SK-N-SH (cell line): Measurements from ENCODE around the gene SHROOM2.

Experiments used
- EZH2phosphoT487 ChIP-seq: fragments of 200-600 bp; sonication (generic); IDR thresholded peaks from 2 replicates; pipeline ENCODE4 v1.6.1; 2017; ENCODE audit warnings: low read depth, mixed run types, mild to moderate bottlenecking, antibody characterized with exemption, moderate library complexity, borderline replicate concordance
- FOXM1 ChIP-seq: IDR thresholded peaks from 2 replicates; pipeline ENCODE4 v1.4.0; 2012; ENCODE audit warnings: low read depth, mild to moderate bottlenecking
- POLR2AphosphoS5 ChIP-seq: IDR thresholded peaks from 2 replicates; pipeline ENCODE4 v1.6.1; 2012; ENCODE audit warnings: low read depth, low read length
- RXRA ChIP-seq: IDR thresholded peaks from 2 replicates; pipeline ENCODE4 v1.4.0; 2012; ENCODE audit warnings: low read depth, mild to moderate bottlenecking, borderline replicate concordance
- TAF1 ChIP-seq: IDR thresholded peaks from 2 replicates; pipeline ENCODE4 v1.6.1; 2012; ENCODE audit warnings: low read depth, mild to moderate bottlenecking, low read length, moderate library complexity, borderline replicate concordance
- YY1 ChIP-seq: IDR thresholded peaks from 2 replicates; pipeline ENCODE4 v1.4.0; 2012; ENCODE audit warnings: low read depth, mild to moderate bottlenecking
- TF ChIP-seq, protein P1 (sequence below): IDR thresholded peaks from 2 replicates; pipeline ENCODE4 v1.4.0; 2012; ENCODE audit warnings: low read depth
- TF ChIP-seq, protein P2 (sequence below): fragments of 200-600 bp; sonication (generic); IDR thresholded peaks from 2 replicates; pipeline ENCODE4 v1.6.1; 2017; ENCODE audit warnings: antibody characterized with exemption, mild to moderate bottlenecking, moderate library complexity
- TF ChIP-seq, protein P3 (sequence below): fragments of 150-350 bp; IDR thresholded peaks from 2 replicates; pipeline ENCODE4 v1.6.1; 2017; ENCODE audit warnings: antibody characterized with exemption, low read length, low read depth, borderline replicate concordance
- TF ChIP-seq, protein P4 (sequence below): IDR thresholded peaks from 2 replicates; pipeline ENCODE4; 2012

DNA sequence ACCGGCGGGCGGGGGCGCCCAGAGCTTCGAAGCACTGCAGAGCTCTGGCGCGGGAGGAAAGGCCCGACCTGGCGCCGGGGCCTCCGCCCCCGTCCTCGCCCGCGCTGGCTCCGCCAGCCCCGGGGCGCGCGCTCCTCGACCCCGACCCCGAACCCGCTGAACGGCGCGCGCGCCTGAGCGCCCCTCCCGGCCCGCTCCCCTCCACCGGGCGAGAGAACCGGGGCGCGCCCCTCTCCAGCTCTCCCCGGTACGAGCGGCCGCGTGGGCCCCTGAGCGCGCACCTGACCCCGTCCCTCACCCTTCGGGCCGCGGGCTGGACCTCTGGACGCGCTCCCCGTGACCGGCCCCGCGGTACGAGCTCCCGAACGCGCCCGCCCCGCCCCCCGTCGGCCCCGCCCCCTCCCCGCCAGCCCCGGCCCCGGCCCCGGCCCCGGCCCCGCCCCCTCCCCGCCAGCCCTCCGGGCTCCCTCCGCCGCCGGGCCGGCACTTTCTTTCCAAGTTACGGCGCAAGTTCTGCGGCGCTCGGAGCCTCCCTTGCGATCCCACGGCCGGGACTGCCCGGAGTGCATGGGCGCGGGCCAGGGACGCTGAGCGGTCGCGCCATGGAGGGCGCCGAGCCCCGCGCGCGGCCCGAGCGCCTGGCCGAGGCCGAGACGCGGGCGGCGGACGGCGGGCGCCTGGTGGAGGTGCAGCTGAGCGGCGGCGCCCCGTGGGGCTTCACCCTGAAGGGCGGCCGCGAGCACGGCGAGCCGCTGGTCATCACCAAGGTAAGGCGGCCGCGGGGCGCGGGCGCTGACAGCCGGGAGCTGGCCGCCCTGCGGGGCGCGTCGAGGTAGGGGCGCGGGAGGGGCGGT, at the start of gene SHROOM2:
- TF ChIP-seq, protein P1, sequence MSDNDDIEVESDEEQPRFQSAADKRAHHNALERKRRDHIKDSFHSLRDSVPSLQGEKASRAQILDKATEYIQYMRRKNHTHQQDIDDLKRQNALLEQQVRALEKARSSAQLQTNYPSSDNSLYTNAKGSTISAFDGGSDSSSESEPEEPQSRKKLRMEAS: no peak
- TF ChIP-seq POLR2AphosphoS5 (no peak), EZH2phosphoT487 (no peak), FOXM1 (no peak), YY1 (no peak), TAF1 (no peak), RXRA (no peak)
- TF ChIP-seq, protein P2, sequence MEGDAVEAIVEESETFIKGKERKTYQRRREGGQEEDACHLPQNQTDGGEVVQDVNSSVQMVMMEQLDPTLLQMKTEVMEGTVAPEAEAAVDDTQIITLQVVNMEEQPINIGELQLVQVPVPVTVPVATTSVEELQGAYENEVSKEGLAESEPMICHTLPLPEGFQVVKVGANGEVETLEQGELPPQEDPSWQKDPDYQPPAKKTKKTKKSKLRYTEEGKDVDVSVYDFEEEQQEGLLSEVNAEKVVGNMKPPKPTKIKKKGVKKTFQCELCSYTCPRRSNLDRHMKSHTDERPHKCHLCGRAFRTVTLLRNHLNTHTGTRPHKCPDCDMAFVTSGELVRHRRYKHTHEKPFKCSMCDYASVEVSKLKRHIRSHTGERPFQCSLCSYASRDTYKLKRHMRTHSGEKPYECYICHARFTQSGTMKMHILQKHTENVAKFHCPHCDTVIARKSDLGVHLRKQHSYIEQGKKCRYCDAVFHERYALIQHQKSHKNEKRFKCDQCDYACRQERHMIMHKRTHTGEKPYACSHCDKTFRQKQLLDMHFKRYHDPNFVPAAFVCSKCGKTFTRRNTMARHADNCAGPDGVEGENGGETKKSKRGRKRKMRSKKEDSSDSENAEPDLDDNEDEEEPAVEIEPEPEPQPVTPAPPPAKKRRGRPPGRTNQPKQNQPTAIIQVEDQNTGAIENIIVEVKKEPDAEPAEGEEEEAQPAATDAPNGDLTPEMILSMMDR: no peak
- TF ChIP-seq, protein P3, sequence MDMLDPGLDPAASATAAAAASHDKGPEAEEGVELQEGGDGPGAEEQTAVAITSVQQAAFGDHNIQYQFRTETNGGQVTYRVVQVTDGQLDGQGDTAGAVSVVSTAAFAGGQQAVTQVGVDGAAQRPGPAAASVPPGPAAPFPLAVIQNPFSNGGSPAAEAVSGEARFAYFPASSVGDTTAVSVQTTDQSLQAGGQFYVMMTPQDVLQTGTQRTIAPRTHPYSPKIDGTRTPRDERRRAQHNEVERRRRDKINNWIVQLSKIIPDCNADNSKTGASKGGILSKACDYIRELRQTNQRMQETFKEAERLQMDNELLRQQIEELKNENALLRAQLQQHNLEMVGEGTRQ: no peak
- TF ChIP-seq, protein P4, sequence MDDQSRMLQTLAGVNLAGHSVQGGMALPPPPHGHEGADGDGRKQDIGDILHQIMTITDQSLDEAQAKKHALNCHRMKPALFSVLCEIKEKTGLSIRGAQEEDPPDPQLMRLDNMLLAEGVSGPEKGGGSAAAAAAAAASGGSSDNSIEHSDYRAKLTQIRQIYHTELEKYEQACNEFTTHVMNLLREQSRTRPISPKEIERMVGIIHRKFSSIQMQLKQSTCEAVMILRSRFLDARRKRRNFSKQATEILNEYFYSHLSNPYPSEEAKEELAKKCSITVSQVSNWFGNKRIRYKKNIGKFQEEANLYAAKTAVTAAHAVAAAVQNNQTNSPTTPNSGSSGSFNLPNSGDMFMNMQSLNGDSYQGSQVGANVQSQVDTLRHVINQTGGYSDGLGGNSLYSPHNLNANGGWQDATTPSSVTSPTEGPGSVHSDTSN: no peak
